Activated B cell treated with CpG ODN at 0.5 μM for 24 hours (primary cell): ENCODE data around the gene ATP1B2. TPM values are rescaled to one million over a fixed set of nuclear protein-coding genes. Genes with fewer than 3 reads are reported as not detected.

Experiments
- ATAC-seq: fragments of 200-7000 bp; cut with Tn5 transposase; one replicate; pipeline ENCODE4 v1.10.0; 2021; ENCODE audit warnings: low read depth, mild to moderate bottlenecking, moderate library complexity
- CTCF ChIA-PET: fragments of 350-600 bp; sonication (Branson Sonifier 250); formaldehyde crosslinking; loops from one replicate; lab custom pipeline; 2021; ENCODE audit warnings: antibody characterized with exemption; lab: Charles Lee
- POLR2A ChIA-PET: fragments of 350-600 bp; sonication (Branson Sonifier 250); formaldehyde crosslinking; loops from one replicate; lab custom pipeline; 2021; ENCODE audit warnings: antibody characterized with exemption; lab: Charles Lee
- DNase-seq: peaks from one replicate; pipeline ENCODE4 v3.0.0; 2022
- H3K27ac Mint-ChIP-seq: one replicate; pipeline ENCODE4 v1.8.0; 2020; ENCODE audit warnings: mixed read lengths
- H3K27me3 Mint-ChIP-seq: one replicate; pipeline ENCODE4 v1.8.0; 2021; ENCODE audit warnings: mixed read lengths
- H3K36me3 Mint-ChIP-seq: one replicate; pipeline ENCODE4 v1.8.0; 2021; ENCODE audit warnings: low read depth, mixed read lengths
- H3K4me1 Mint-ChIP-seq: one replicate; pipeline ENCODE4 v1.8.0; 2021; ENCODE audit warnings: mixed read lengths
- H3K4me3 Mint-ChIP-seq: one replicate; pipeline ENCODE4 v1.8.0; 2020; ENCODE audit warnings: mild to moderate bottlenecking, mixed read lengths
- H3K9me3 Mint-ChIP-seq: one replicate; pipeline ENCODE4 v1.8.0; 2020; ENCODE audit warnings: mixed read lengths
- intact Hi-C: fragments of 100-400 bp; cut with micrococcal nuclease; formaldehyde crosslinking; loops from one replicate; pipeline ENCODE4 v1.15.1; 2024
- total RNA-seq: library from RNA; stranded (reverse); gene quantifications from 2 replicates; pipeline ENCODE4 v1.2.3, GENCODE V29; 2022
- TF ChIP-seq, protein P1 (sequence below): fragments of 200-600 bp; IDR thresholded peaks from one replicate; pipeline ENCODE4 v1.8.0; 2022; ENCODE audit warnings: antibody characterized with exemption, mild to moderate bottlenecking

Gene ATP1B2
- total RNA-seq, 1 donor from 2014 or later: not detected

GRCh38 chr17:7644775-7645174 is 6.0 kb upstream of the ATP1B2 start:
- intact Hi-C loops: no loop called here
- no peaks in the 10 kb centered on the region for H3K9me3 Mint-ChIP-seq
- H3K4me1 Mint-ChIP-seq: peaks cover 6% of the 10 kb centered on the region
- H3K27ac Mint-ChIP-seq: no peak overlapping the region
- TF ChIP-seq, protein P1, sequence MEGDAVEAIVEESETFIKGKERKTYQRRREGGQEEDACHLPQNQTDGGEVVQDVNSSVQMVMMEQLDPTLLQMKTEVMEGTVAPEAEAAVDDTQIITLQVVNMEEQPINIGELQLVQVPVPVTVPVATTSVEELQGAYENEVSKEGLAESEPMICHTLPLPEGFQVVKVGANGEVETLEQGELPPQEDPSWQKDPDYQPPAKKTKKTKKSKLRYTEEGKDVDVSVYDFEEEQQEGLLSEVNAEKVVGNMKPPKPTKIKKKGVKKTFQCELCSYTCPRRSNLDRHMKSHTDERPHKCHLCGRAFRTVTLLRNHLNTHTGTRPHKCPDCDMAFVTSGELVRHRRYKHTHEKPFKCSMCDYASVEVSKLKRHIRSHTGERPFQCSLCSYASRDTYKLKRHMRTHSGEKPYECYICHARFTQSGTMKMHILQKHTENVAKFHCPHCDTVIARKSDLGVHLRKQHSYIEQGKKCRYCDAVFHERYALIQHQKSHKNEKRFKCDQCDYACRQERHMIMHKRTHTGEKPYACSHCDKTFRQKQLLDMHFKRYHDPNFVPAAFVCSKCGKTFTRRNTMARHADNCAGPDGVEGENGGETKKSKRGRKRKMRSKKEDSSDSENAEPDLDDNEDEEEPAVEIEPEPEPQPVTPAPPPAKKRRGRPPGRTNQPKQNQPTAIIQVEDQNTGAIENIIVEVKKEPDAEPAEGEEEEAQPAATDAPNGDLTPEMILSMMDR: no peak
- no peak overlapping the region for H3K4me3 Mint-ChIP-seq
- no peak for DNase-seq
- peaks cover 23% of the 10 kb centered on the region for H3K27me3 Mint-ChIP-seq
- ATAC-seq: peak; percentile 49
- no peaks in the 10 kb centered on the region for H3K36me3 Mint-ChIP-seq
- ChIA-PET POLR2A (no interaction called here), CTCF (no interaction called here)

- Mint-ChIP-seq H3K36me3 (no peaks in the 10 kb centered on the region), H3K4me3 (no peak overlapping the region), H3K9me3 (no peaks in the 10 kb centered on the region), H3K27me3 (peaks cover 36% of the 10 kb centered on the region), H3K27ac (no peak overlapping the region), H3K4me1 (peaks cover 20% of the 10 kb centered on the region)
- ChIA-PET POLR2A (no interaction called here), CTCF (no interaction called here)
- DNase-seq (no peak), ATAC-seq (no peak)
- intact Hi-C loops: no loop called here
- TF ChIP-seq, protein P1: no peak
These were observed 4.3 kb upstream of the ATP1B2 start for GRCh38 chr17:7646457-7646856.

DNA sequence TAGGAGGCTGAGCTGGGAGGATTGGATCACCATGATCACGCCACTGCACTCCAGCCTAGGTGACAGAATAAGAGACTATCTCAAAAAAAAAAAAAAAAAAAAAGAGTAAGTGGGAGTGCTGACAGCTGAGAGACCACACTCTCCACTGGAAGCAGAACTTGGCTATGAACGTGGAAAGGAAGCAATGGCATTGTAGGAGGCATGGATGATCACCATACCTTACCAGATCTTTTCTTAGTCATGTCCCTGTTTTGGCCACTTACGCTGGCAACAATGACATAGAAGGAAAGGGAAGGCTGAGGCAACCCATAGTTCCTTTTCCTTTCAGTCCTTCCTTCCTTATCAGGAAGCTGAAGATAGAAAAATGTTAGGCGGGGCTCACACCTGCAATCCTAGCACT is 3.7 kb upstream of the ATP1B2 start:
- no peaks in the 10 kb centered on the region for H3K36me3 Mint-ChIP-seq
- ChIA-PET CTCF (no interaction called here), POLR2A (no interaction called here)
- H3K27me3 Mint-ChIP-seq: peaks cover 37% of the 10 kb centered on the region
- no peak overlapping the region for H3K27ac Mint-ChIP-seq
- ATAC-seq: no peak
- H3K4me1 Mint-ChIP-seq: peaks cover 23% of the 10 kb centered on the region
- no peak for DNase-seq
- no peaks in the 10 kb centered on the region for H3K9me3 Mint-ChIP-seq
- TF ChIP-seq, protein P1: no peak
- intact Hi-C loops: no loop called here
- no peak overlapping the region for H3K4me3 Mint-ChIP-seq

- no peak for ATAC-seq
- H3K27ac Mint-ChIP-seq: no peak overlapping the region
These were observed 455 bp downstream of the ATP1B2 start for GRCh38 chr17:7651097-7651664.

More at GRCh38 chr17:7651097-7651664, 455 bp downstream of the ATP1B2 start:
- CTCF ChIA-PET: interaction anchor here (1.2 to 2.1 kb wide), 3 partner anchors 19 to 339 kb away, joined by 3 to 8 read pairs (median 4); partner anchors contain the start of gene TP53
- no peak for DNase-seq
- Mint-ChIP-seq H3K27me3 (peaks cover 40% of the 10 kb centered on the region), H3K4me3 (peak overlapping the region; percentile 80), H3K4me1 (peaks cover 23% of the 10 kb centered on the region), H3K9me3 (no peaks in the 10 kb centered on the region), H3K36me3 (no peaks in the 10 kb centered on the region)
- intact Hi-C loops: no loop called here
- TF ChIP-seq, protein P1: no peak
- POLR2A ChIA-PET: interaction anchor here (0.6 to 2.2 kb wide), 8 partner anchors 22 to 80 kb away, joined by 3 to 46 read pairs (median 4); partner anchors contain the start of genes FXR2, MPDU1, SAT2 and TP53
